Central memory CD4-positive, alpha-beta T cell (primary cell): ENCODE results near the gene TDP1.

Source experiments
- DNase-seq: peaks from one replicate; pipeline ENCODE4 v3.0.0; 2022

Gene TDP1

GRCh38 chr14:89947344-89947743 lies 8.4 kb upstream of the TDP1 start:
- no peak for DNase-seq

GRCh38 chr14:89952576-89952975 lies 3.2 kb upstream of the TDP1 start:
- DNase-seq: no peak

GRCh38 chr14:89953602-89954001 lies 2.1 kb upstream of the TDP1 start:
- no peak for DNase-seq

GRCh38 chr14:89954070-89955021 lies 1.4 kb upstream of the TDP1 start, which contains the start of gene EFCAB11:
EFCAB11 (minus strand) TSS chr14:89954730; CDS start chr14:89954660, 70 bp downstream.
- peak; percentile 97 for DNase-seq

GRCh38 chr14:89955022-89955744 lies 544 bp upstream of the TDP1 start:
- no peak for DNase-seq

- DNase-seq: no peak
Observed at GRCh38 chr14:89956661-89957009, 908 bp downstream of the TDP1 start.

- no peak for DNase-seq
Observed at GRCh38 chr14:89957376-89957775, 1.6 kb downstream of the TDP1 start.

GRCh38 chr14:89957791-89958190 lies 2.1 kb downstream of the TDP1 start:
- DNase-seq: no peak

GRCh38 chr14:89958966-89959365 lies 3.2 kb downstream of the TDP1 start:
- no peak for DNase-seq

- peak; percentile 39 for DNase-seq
Observed at GRCh38 chr14:89959853-89960445, 4.2 kb downstream of the TDP1 start.

GRCh38 chr14:89960914-89961313 lies 5.2 kb downstream of the TDP1 start:
- DNase-seq: no peak

GRCh38 chr14:89963288-89963978 lies 7.7 kb downstream of the TDP1 start:
- no peak for DNase-seq

- no peak for DNase-seq
Observed at GRCh38 chr14:89965839-89966238, 10.1 kb downstream of the TDP1 start.

- peak; percentile 30 for DNase-seq
Observed at GRCh38 chr14:89973234-89973823, 17.6 kb downstream of the TDP1 start.

GRCh38 chr14:89977668-89978067 lies 21.9 kb downstream of the TDP1 start:
- DNase-seq: no peak

GRCh38 chr14:89978656-89979055 lies 22.9 kb downstream of the TDP1 start:
- no peak for DNase-seq

- no peak for DNase-seq
Observed at GRCh38 chr14:89983375-89983774, 27.6 kb downstream of the TDP1 start.

- DNase-seq: no peak
Observed at GRCh38 chr14:89986462-89987160, 30.9 kb downstream of the TDP1 start.

GRCh38 chr14:89987161-89987475 lies 31.4 kb downstream of the TDP1 start:
- no peak for DNase-seq

GRCh38 chr14:89988787-89989186 lies 33.1 kb downstream of the TDP1 start:
- no peak for DNase-seq

- no peak for DNase-seq
Observed at GRCh38 chr14:89990218-89990617, 34.5 kb downstream of the TDP1 start.
